ENCODE measurements around the gene SURF6.
"Not testable (repeated sequence)": the region's sequence is repeated elsewhere in the genome, so short reads cannot be mapped to it uniquely, and the experiment has no call there.

SURF6 gene

GRCh38 chr9:133286523-133286922 lies 49.5 kb downstream of the SURF6 start:
- H3K4me1 ChIP-seq (ENCODE audit: control insufficient read depth in 2 of 2, insufficient read depth in 1 of 2, low read depth in 1 of 2, low read length in 2 of 2) = no peaks in the 10 kb centered on the region
- no peak for DNase-seq (ENCODE audit: low spot score)
- no peak overlapping the region for H3K4me3 ChIP-seq (ENCODE audit: low read length in 2 of 2)
- H3K23ac ChIP-seq (ENCODE audit: low read depth, low read length, poor library complexity) = no peak overlapping the region
- H2BK120ac ChIP-seq (ENCODE audit: low read depth, low read length) = no peak overlapping the region
- no peak overlapping the region for H2AK5ac ChIP-seq (ENCODE audit: low read depth, low read length)
- no peak overlapping the region for H3K18ac ChIP-seq (ENCODE audit: low read length)
- H2AFZ ChIP-seq (ENCODE audit: low read length) = no peak overlapping the region
- H4K8ac ChIP-seq (ENCODE audit: low read depth, low read length) = no peak overlapping the region
- H3K79me1 ChIP-seq (ENCODE audit: low read depth, low read length) = no peaks in the 10 kb centered on the region
- peaks cover 6 to 7% of the 10 kb centered on the region in 2 donors for H3K9me3 ChIP-seq (replicated peaks in 1 of 2; ENCODE audit: control insufficient read depth in 2 of 2, insufficient read depth in 1 of 2, low read depth in 1 of 2, low read length in 2 of 2)
- H3K9ac ChIP-seq (ENCODE audit: low read depth, low read length, poor library complexity) = no peak overlapping the region
- WGBS, 2 donors (ENCODE audit: extremely low coverage in 2 of 2, insufficient read length in 2 of 2, insufficient replicate concordance in 1 of 2) = no CpG with 5 or more reads among the region's 2 CpGs
- no peak overlapping the region for H3K4me2 ChIP-seq (ENCODE audit: insufficient read depth, low read length, poor library complexity, severe bottlenecking)
- no peak overlapping the region for H3K4ac ChIP-seq (ENCODE audit: low read length)
- no peak overlapping the region for H4K91ac ChIP-seq (ENCODE audit: low read depth, low read length, poor library complexity)
- no peaks in the 10 kb centered on the region for H3K36me3 ChIP-seq (replicated peaks in 1 of 2; ENCODE audit: control insufficient read depth in 2 of 2, insufficient read depth in 2 of 2, low read length in 2 of 2)
- no peak overlapping the region for H3K14ac ChIP-seq (ENCODE audit: low read length)
- no peak overlapping the region for H3K27ac ChIP-seq (replicated peaks; ENCODE audit: low read length)
- no peak overlapping the region for H2BK5ac ChIP-seq (ENCODE audit: low read length)
- H2BK15ac ChIP-seq (ENCODE audit: low read length) = no peak overlapping the region
- H3K27me3 ChIP-seq (ENCODE audit: control insufficient read depth in 3 of 3, insufficient read depth in 3 of 3, low read depth in 1 of 3, low read length in 3 of 3) = peaks cover 0 to 3% (median 3%) of the 10 kb centered on the region in 3 experiments
- H2BK12ac ChIP-seq (ENCODE audit: low read length) = no peak overlapping the region

GRCh38 chr9:133285252-133285775 lies 50.7 kb downstream of the SURF6 start:
- Histone ChIP-seq H3K27me3 (ENCODE audit: control insufficient read depth in 3 of 3, insufficient read depth in 3 of 3, low read depth in 1 of 3, low read length in 3 of 3) (peaks cover 0 to 13% (median 3%) of the 10 kb centered on the region in 3 experiments), H3K4me3 (ENCODE audit: low read length in 2 of 2) (no peak overlapping the region), H2AK5ac (ENCODE audit: low read depth, low read length) (no peak overlapping the region), H3K27ac (replicated peaks; ENCODE audit: low read length) (no peak overlapping the region), H3K18ac (ENCODE audit: low read length) (no peak overlapping the region), H3K4me1 (ENCODE audit: control insufficient read depth in 2 of 2, insufficient read depth in 1 of 2, low read depth in 1 of 2, low read length in 2 of 2) (no peaks in the 10 kb centered on the region), H3K4ac (ENCODE audit: low read length) (no peak overlapping the region), H2AFZ (ENCODE audit: low read length) (no peak overlapping the region), H3K36me3 (replicated peaks in 1 of 2; ENCODE audit: control insufficient read depth in 2 of 2, insufficient read depth in 2 of 2, low read length in 2 of 2) (no peaks in the 10 kb centered on the region), H4K91ac (ENCODE audit: low read depth, low read length, poor library complexity) (no peak overlapping the region), H4K8ac (ENCODE audit: low read depth, low read length) (no peak overlapping the region), H3K14ac (ENCODE audit: low read length) (no peak overlapping the region), H3K4me2 (ENCODE audit: insufficient read depth, low read length, poor library complexity, severe bottlenecking) (no peak overlapping the region), H3K9me3 (replicated peaks in 1 of 2; ENCODE audit: control insufficient read depth in 2 of 2, insufficient read depth in 1 of 2, low read depth in 1 of 2, low read length in 2 of 2) (peaks cover 0 to 6% of the 10 kb centered on the region in 2 donors), H3K79me1 (ENCODE audit: low read depth, low read length) (no peaks in the 10 kb centered on the region), H2BK120ac (ENCODE audit: low read depth, low read length) (no peak overlapping the region), H3K9ac (ENCODE audit: low read depth, low read length, poor library complexity) (no peak overlapping the region), H2BK5ac (ENCODE audit: low read length) (no peak overlapping the region), H2BK15ac (ENCODE audit: low read length) (no peak overlapping the region), H3K23ac (ENCODE audit: low read depth, low read length, poor library complexity) (no peak overlapping the region), H2BK12ac (ENCODE audit: low read length) (no peak overlapping the region)
- no peak for DNase-seq (ENCODE audit: low spot score)
- WGBS, 2 donors (ENCODE audit: extremely low coverage in 2 of 2, insufficient read length in 2 of 2, insufficient replicate concordance in 1 of 2) = no CpG with 5 or more reads among the region's 6 CpGs

DNA sequence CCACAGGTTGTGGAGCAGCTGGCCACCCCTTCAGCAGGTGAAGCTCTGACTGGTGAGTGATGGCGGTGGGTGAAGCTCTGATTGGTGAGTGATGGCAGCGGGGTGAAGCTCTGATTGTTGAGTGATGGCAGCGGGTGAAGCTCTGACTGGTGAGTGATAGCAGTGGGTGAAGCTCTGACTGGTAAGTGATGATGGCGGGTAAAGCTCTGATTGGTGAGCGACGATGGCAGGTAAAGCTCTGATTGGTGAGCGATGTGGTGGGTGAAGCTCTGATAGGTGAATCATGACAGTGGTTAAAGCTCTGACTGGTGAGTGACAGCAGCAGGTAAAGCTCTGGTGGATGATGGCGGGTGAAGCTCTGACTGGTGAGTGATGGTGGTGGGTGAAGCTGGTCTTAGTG lies 51.6 kb downstream of the SURF6 start:
- H3K14ac ChIP-seq (ENCODE audit: low read length) = no peak overlapping the region
- no peak overlapping the region for H3K27ac ChIP-seq (replicated peaks; ENCODE audit: low read length)

GRCh38 chr9:133283255-133284032 lies 52.5 kb downstream of the SURF6 start:
- H3K18ac ChIP-seq (ENCODE audit: low read length); H4K8ac ChIP-seq (ENCODE audit: low read depth, low read length): not testable (repeated sequence)
- WGBS, 2 donors (ENCODE audit: extremely low coverage in 2 of 2, insufficient read length in 2 of 2, insufficient replicate concordance in 1 of 2) = no CpG with 5 or more reads among the region's 16 CpGs

More for the DNA sequence above, 51.6 kb downstream of the SURF6 start:
- Histone ChIP-seq H3K23ac (ENCODE audit: low read depth, low read length, poor library complexity) (no peak overlapping the region), H2AK5ac (ENCODE audit: low read depth, low read length) (no peak overlapping the region), H3K18ac (ENCODE audit: low read length) (no peak overlapping the region), H3K79me1 (ENCODE audit: low read depth, low read length) (no peaks in the 10 kb centered on the region), H3K9me3 (replicated peaks in 1 of 2; ENCODE audit: control insufficient read depth in 2 of 2, insufficient read depth in 1 of 2, low read depth in 1 of 2, low read length in 2 of 2) (peaks cover 0 to 6% of the 10 kb centered on the region in 2 donors), H2BK15ac (ENCODE audit: low read length) (no peak overlapping the region), H2AFZ (ENCODE audit: low read length) (no peak overlapping the region), H4K91ac (ENCODE audit: low read depth, low read length, poor library complexity) (no peak overlapping the region), H3K4me1 (ENCODE audit: control insufficient read depth in 2 of 2, insufficient read depth in 1 of 2, low read depth in 1 of 2, low read length in 2 of 2) (no peaks in the 10 kb centered on the region), H2BK5ac (ENCODE audit: low read length) (no peak overlapping the region), H2BK120ac (ENCODE audit: low read depth, low read length) (no peak overlapping the region), H4K8ac (ENCODE audit: low read depth, low read length) (no peak overlapping the region), H3K36me3 (replicated peaks in 1 of 2; ENCODE audit: control insufficient read depth in 2 of 2, insufficient read depth in 2 of 2, low read length in 2 of 2) (no peaks in the 10 kb centered on the region), H3K9ac (ENCODE audit: low read depth, low read length, poor library complexity) (no peak overlapping the region), H3K27me3 (ENCODE audit: control insufficient read depth in 3 of 3, insufficient read depth in 3 of 3, low read depth in 1 of 3, low read length in 3 of 3) (peaks cover 0 to 22% (median 3%) of the 10 kb centered on the region in 3 experiments), H2BK12ac (ENCODE audit: low read length) (no peak overlapping the region), H3K4me2 (ENCODE audit: insufficient read depth, low read length, poor library complexity, severe bottlenecking) (no peak overlapping the region), H3K4me3 (ENCODE audit: low read length in 2 of 2) (no peak overlapping the region), H3K4ac (ENCODE audit: low read length) (no peak overlapping the region)
- no CpG with 5 or more reads among the region's 8 CpGs for WGBS, 2 donors (ENCODE audit: extremely low coverage in 2 of 2, insufficient read length in 2 of 2, insufficient replicate concordance in 1 of 2)
- DNase-seq (ENCODE audit: low spot score) = no peak

More at GRCh38 chr9:133283255-133284032, 52.5 kb downstream of the SURF6 start:
- not testable (repeated sequence) for H4K91ac ChIP-seq (ENCODE audit: low read depth, low read length, poor library complexity); H2BK12ac ChIP-seq (ENCODE audit: low read length); H2BK5ac ChIP-seq (ENCODE audit: low read length); H3K4me3 ChIP-seq (ENCODE audit: low read length in 2 of 2); DNase-seq (ENCODE audit: low spot score); H3K14ac ChIP-seq (ENCODE audit: low read length); H3K36me3 ChIP-seq (replicated peaks in 1 of 2; ENCODE audit: control insufficient read depth in 2 of 2, insufficient read depth in 2 of 2, low read length in 2 of 2); H2BK15ac ChIP-seq (ENCODE audit: low read length); H3K4me1 ChIP-seq (ENCODE audit: control insufficient read depth in 2 of 2, insufficient read depth in 1 of 2, low read depth in 1 of 2, low read length in 2 of 2); H3K9me3 ChIP-seq (replicated peaks in 1 of 2; ENCODE audit: control insufficient read depth in 2 of 2, insufficient read depth in 1 of 2, low read depth in 1 of 2, low read length in 2 of 2); H2AK5ac ChIP-seq (ENCODE audit: low read depth, low read length); H2BK120ac ChIP-seq (ENCODE audit: low read depth, low read length); H2AFZ ChIP-seq (ENCODE audit: low read length); H3K79me1 ChIP-seq (ENCODE audit: low read depth, low read length); H3K27ac ChIP-seq (replicated peaks; ENCODE audit: low read length); H3K4ac ChIP-seq (ENCODE audit: low read length); H3K4me2 ChIP-seq (ENCODE audit: insufficient read depth, low read length, poor library complexity, severe bottlenecking); H3K9ac ChIP-seq (ENCODE audit: low read depth, low read length, poor library complexity); H3K23ac ChIP-seq (ENCODE audit: low read depth, low read length, poor library complexity)
- H3K27me3 ChIP-seq (ENCODE audit: control insufficient read depth in 3 of 3, insufficient read depth in 3 of 3, low read depth in 1 of 3, low read length in 3 of 3) = peaks cover 0 to 32% (median 5%) of the 10 kb centered on the region in 3 experiments

Measured in neuronal stem cell (in vitro differentiated cells).